Inflammatory macrophage treated with lipopolysaccharide for 4 hours (primary cell): Measurements from ENCODE around the gene RABGGTA.
A peak's percentile ranks its signal among the peaks of the same experiment; 100 is the strongest.
"Not testable (repeated sequence)": the region's sequence is repeated elsewhere in the genome, so short reads cannot be mapped to it uniquely, and the experiment has no call there.

Experiments
- DNase-seq: peaks from one replicate; pipeline ENCODE4 v3.0.0-alpha.2; 2020

The RABGGTA gene

GRCh38 chr14:24238123-24238522 lies 33.3 kb downstream of the RABGGTA start:
- no peak for DNase-seq

DNA sequence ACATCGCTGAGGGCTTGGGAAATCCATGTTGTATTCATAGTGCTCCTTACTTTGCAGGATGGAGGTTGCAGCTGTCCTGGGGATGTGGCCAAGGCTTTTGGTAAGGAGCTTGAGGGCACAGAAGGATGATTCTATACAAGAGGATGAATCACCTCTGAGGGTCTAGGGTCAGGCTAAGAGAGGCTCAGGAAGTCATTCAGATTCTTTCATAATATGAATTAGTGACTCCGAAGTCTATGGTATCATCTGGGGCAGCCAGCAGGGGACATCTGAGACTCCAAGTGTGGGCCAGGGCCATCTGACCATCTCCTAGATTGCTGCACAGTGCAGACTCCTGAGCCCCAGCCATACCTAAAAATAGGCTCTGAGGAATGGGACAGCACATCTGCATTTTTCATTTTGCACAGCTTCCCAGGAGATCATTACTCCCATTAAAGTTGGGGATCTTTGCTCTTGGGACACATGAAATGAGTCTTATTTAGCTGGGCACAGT lies 33.9 kb downstream of the RABGGTA start:
- no peak for DNase-seq

DNA sequence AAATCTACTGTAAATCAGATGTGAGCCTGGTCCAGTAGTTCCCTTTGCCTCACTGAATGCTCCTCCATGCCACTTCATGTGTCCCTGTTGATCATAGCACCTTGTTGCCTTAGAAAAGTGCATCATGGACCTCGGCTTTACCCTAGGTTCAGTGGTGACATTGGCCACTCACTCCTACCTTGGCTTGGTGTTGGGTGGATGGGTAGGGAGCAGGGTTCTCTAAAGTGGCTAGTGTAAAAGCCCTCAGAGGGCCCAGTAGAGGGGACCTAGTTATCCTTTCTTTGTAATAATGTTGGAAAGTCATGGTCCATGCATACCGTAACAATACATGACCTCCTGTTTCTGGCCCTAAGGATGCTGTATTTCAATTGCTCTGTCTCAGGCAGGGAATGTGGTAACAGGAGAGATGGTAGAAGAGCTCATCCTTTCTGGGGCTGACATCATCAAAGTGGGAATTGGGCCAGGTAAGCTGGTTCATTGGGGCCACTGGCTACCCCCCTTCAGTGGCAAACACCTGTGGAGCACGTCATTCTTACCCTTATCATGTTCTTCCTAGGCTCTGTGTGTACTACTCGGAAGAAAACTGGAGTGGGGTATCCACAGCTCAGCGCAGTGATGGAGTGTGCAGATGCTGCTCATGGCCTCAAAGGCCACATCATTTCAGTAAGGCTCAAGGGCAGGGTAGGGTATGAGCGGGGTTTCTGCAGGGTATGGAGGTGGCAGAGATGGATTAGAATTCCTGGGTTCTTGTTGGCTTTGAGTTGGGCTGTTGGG lies 34.5 kb downstream of the RABGGTA start:
- no peak for DNase-seq

DNA sequence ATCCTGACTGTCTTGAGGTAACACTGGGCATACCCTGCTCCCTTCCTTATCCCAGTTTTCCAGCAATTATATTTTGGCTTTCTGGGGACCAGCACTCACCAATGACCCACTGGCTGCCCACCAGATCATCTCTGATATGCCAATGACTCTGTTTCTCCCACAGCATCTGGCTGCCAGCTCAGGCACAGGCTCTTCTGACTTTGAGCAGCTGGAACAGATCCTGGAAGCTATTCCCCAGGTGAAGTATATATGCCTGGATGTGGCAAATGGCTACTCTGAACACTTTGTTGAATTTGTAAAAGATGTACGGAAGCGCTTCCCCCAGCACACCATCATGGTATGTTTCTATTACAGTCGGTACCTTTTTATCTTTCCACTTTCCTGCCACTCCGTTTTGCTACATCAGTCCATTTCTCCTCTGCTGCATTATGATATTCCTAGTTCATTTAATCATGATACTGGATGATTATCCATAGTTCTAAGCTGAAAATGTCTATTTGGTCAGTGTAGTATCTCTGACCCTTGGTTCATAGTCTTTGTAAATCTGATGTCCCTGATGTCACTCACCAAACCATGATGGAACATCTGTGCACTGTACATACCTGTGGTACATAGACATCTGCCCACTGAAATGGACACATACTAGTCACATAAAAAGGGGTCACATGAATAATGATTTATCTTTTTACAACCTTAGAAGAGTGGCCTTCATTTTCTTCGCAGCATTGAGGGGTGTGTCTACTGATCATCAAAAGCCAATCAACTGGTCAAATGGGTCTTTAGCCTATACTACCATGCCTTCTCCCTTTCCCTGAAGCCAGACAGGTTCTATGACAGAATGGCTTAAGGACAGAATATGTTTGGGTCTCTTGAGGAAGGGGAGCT lies 35.4 kb downstream of the RABGGTA start:
- DNase-seq: no peak

DNA sequence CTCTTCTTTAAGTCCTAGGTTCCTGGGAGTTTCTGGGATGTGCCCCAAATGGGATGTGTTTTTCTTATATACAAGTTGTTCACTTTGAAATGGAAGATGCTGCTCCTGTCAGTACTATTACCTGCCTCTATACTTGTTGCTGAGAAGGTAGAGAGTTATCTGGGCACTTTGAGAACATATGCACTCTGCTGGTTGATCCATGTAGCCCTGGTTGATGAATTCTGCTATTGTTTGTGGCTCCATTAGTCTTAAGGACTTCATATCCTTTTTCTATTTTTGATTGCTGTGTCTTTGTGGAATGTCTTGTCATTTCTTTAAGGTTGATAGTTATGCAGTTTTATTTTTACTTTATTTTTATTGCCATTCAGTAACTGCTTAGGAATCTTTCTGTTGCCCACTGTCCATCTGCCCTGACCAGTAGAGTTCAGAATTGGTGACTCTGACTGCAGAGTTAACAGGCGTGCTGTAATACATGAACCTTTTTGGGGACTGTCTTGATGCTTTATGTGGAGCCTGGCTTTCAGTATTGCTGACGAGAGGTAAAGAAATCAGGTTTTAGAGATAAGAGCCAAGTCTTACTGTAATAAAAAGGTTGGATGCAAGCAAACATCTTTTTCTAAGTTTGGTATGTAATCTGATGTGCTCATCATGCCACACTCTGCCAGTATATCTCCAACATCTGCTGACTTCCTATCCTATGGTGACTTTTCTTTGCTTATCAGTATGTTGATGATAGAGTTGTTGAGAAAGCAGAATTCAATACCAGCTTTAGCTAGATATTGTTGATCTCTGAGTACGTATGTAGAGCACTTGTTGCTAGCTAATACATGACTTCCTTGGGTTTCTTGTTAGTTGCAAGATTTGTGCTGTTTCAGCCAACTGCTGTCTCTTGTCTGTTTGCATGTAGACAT lies 37.0 kb downstream of the RABGGTA start:
- no peak for DNase-seq

DNA sequence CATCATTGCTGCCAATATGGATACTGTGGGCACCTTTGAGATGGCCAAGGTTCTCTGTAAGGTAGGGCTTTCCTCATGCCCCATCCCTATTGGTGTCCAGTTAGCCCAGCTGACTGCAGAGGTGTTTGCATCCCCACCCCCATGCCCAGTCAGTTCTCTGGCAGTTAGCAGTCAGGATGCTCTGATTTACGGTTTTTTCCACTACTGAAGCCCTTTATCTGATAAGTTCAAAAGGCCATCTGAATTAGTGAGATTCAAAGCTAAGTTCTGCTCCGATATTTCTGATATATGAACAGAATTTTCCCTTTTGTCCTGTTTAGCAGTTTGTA lies 37.9 kb downstream of the RABGGTA start:
- DNase-seq: no peak

GRCh38 chr14:24232645-24233537 lies 38.5 kb downstream of the RABGGTA start, which contains the start of gene GMPR2:
GMPR2 (plus strand) TSS chr14:24232929; CDS start chr14:24233254, 325 bp downstream.
- peak; percentile 21 for DNase-seq

DNA sequence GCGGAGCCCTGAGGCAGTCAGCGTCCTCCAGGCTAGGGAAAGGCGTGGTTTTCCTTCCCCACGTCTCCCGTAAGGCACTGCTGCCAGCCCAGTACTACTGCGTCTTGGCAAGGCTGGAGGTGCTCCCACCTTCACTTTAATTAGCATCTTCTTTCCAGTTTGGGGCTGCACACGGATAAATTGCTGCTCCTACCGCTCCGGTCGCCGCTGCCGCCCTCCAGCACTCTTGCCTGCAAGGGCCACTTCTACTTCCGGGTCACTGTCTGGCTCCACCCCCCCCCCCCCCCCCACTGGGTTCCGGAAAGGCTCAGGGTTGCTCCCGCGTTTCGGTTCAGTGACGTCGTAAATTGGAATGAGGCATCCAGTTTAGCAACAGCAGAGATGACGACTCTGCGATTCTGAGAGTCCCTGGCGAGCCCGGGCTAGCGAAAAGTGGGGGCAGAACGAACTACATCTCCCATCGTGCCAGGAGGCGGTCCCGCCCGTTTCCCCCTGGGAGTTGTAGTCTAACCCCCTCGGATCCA lies 39.2 kb downstream of the RABGGTA start, which contains the start of gene NEDD8:
Gene NEDD8, minus strand, starts transcription at position 247 of the 524 bp plus-strand sequence. Its CDS starts 100 bp downstream, at position 147.
- DNase-seq: peak; percentile 99

DNA sequence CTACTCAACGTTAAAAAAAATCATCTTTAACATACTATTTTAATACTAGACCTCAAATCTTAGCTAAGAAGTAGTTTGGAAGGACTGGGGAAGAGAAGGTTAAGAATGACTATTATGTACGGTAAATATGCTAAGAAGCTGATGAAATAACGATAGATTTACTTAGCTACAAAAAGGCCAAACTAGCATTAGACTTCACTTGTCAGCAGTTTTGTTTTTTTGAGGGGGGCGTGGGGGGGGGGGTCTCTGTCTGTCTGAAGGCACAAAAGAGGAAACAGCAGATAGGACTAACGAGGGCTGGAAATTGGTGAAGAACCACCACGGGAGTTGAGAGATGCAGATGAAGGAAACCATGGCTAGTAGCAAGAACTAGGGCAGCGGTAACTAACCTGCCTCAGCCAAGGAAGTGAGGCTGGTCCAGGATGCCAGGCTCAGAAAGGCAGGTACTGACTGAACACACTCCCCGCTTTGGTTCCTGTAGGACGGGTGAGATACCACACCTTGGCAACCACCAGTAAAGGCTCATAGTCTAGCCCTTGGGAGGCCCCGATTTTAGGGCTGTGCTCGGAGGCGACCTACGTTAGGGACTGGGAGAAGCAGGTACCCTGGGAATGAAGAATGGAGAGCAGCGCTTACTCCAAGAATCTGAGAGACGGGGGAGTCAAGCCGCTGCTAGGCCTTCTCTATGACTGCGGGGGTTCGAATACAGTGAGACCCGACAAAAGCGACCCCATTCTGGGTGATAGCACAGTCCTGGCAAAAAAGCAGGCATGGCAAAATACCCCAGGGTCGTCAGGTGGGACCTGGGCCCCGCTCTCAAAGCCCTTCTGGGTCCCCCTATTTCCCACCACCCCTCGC lies 39.9 kb downstream of the RABGGTA start:
- no peak for DNase-seq

- DNase-seq: no peak
These were observed 42.5 kb downstream of the RABGGTA start for GRCh38 chr14:24228902-24229301.

GRCh38 chr14:24226473-24226872 lies 44.9 kb downstream of the RABGGTA start:
- no peak for DNase-seq

- no peak for DNase-seq
These were observed 46.8 kb downstream of the RABGGTA start for GRCh38 chr14:24224618-24225071.

DNA sequence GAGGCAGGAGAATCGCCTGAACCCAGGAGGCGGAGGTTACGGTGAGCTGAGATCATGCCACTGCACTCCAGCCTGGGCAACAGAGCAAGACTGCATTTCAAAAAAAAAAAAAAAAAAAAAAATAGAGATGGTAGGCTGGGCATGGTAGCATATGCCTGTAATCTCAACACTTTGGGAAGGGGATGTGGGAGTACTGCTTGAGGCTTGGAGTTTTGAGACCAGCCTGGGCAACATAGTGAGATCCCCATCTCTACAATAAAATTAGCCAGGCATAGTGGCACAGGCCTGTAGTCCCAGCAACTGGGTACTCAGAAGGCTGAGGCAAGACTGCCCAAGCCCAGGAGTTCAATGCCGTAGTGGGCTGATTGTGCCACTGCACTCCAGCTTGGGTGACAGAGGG lies 48.4 kb downstream of the RABGGTA start:
- not testable (repeated sequence) for DNase-seq

GRCh38 chr14:24219521-24219920 lies 51.9 kb downstream of the RABGGTA start:
- no peak for DNase-seq

GRCh38 chr14:24219080-24219479 lies 52.3 kb downstream of the RABGGTA start:
- no peak for DNase-seq

GRCh38 chr14:24216876-24217275 lies 54.5 kb downstream of the RABGGTA start:
- DNase-seq: not testable (repeated sequence)

DNA sequence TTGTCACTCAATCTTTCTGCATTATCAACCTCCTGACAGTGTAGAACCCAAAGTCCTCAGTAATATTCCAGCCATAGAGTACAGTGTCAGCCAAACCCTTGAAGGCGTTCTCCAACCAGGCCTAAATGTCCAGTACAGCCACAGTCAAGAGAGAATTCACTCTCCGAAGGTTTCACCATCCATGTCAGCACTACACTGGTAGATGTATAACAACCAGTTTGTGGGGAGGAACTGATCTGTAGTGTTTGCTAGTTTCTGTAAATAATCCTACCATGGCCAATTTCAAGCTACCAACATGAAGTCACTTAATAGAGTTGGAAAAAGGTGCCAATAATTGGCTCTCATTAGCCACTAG lies 55.1 kb downstream of the RABGGTA start:
- DNase-seq: no peak
